OCI-LY1 (cell line): ENCODE results near the gene CFAP157.

Source experiments
- H2AFZ ChIP-seq: fragments of 200-600 bp; sonication (generic), shearing (Covaris generic); 2 replicates; pipeline ENCODE4 v1.6.0; 2014; ENCODE audit warnings: antibody characterized with exemption, mild to moderate bottlenecking, low read length
- H3F3A ChIP-seq: fragments of 200-600 bp; sonication (generic), shearing (Covaris generic); 2 replicates; pipeline ENCODE4 v1.6.0; 2014; ENCODE audit warnings: mild to moderate bottlenecking, antibody characterized with exemption, low read length, moderate library complexity; ENCODE audit not compliant: insufficient read depth
- H3K27ac ChIP-seq: fragments of 200-600 bp; sonication (generic); 2 replicates; pipeline ENCODE4 v1.5.1; 2014; ENCODE audit warnings: low read length, mixed run types, mild to moderate bottlenecking, low read depth; ENCODE audit not compliant: poor library complexity, severe bottlenecking
- H3K27me3 ChIP-seq: fragments of 200-600 bp; sonication (generic); 2 replicates; pipeline ENCODE4 v1.6.0; 2014; ENCODE audit warnings: antibody characterized with exemption, mild to moderate bottlenecking, low read length, moderate library complexity; ENCODE audit not compliant: insufficient read depth
- H3K36me3 ChIP-seq: fragments of 200-600 bp; sonication (generic); 2 replicates; pipeline ENCODE4 v1.6.1; 2014; ENCODE audit warnings: mild to moderate bottlenecking, antibody characterized with exemption, low read length, moderate library complexity, mixed read lengths; ENCODE audit not compliant: insufficient read depth
- H3K4me1 ChIP-seq: fragments of 200-600 bp; sonication (generic); 2 replicates; pipeline ENCODE4 v1.5.1; 2014; ENCODE audit warnings: mild to moderate bottlenecking, low read length, moderate library complexity; ENCODE audit not compliant: insufficient read depth, severe bottlenecking
- H3K4me2 ChIP-seq: fragments of 200-600 bp; sonication (generic), shearing (Covaris generic); 2 replicates; pipeline ENCODE4 v1.6.1; 2014; ENCODE audit warnings: low read length
- H3K4me3 ChIP-seq: fragments of 200-600 bp; sonication (generic); 2 replicates; pipeline ENCODE4 v1.5.1; 2014; ENCODE audit warnings: low read length, low read depth, mild to moderate bottlenecking, mixed read lengths; ENCODE audit not compliant: poor library complexity, severe bottlenecking
- H3K79me2 ChIP-seq: fragments of 200-600 bp; shearing (Covaris generic); 2 replicates; pipeline ENCODE4 v1.6.1; 2016; ENCODE audit warnings: mixed run types, low read length, mixed read lengths; ENCODE audit not compliant: insufficient read depth
- H3K9ac ChIP-seq: fragments of 200-600 bp; sonication (generic), shearing (Covaris generic); 2 replicates; pipeline ENCODE4 v1.6.1; 2014; ENCODE audit warnings: mild to moderate bottlenecking, low read length, mixed read lengths
- H3K9me2 ChIP-seq: fragments of 200-600 bp; sonication (generic), shearing (Covaris generic); 2 replicates; pipeline ENCODE4 v1.6.1; 2014; ENCODE audit warnings: low read depth, mild to moderate bottlenecking, low read length, mixed read lengths
- H3K9me3 ChIP-seq: fragments of 200-600 bp; shearing (Covaris generic); 2 replicates; pipeline ENCODE4 v1.6.1; 2014; ENCODE audit warnings: low read length, mixed read lengths
- H4K20me1 ChIP-seq: fragments of 200-600 bp; sonication (generic), shearing (Covaris generic); 2 replicates; pipeline ENCODE4 v1.6.0; 2016; ENCODE audit warnings: mild to moderate bottlenecking, low read length; ENCODE audit not compliant: insufficient read depth
- EZH2 ChIP-seq: fragments of 200-600 bp; sonication (generic), shearing (Covaris generic); IDR thresholded peaks from 2 replicates; pipeline ENCODE4 v1.8.0; 2017; ENCODE audit warnings: borderline replicate concordance, mixed run types, mild to moderate bottlenecking, antibody characterized with exemption, low read length, moderate library complexity, mixed read lengths
- TF ChIP-seq, protein P1 (sequence below): fragments of 200-600 bp; sonication (generic), shearing (Covaris generic); IDR thresholded peaks from 2 replicates; pipeline ENCODE4 v1.5.1; 2017; ENCODE audit warnings: mild to moderate bottlenecking, antibody characterized with exemption, low read length, moderate library complexity, mixed read lengths

The CFAP157 gene

DNA sequence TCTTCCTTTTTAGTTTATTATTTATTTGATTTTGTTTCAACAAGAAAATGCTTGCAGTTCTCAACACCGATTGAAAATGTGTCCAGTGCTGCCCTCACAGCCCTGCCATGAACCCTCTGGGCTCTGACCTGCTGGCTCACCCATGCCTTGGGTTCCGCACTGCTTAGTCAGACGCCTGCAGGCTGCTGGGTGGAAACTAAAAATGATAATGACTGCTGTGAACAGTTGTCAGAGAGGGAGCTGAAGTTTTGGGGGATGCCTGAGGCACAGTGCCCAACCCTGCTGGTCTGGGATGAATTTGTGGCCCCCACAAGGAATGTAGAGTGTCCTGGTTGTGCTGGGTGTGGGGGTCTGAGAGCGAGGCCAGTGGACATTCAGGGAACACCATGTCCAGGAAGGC lies 22.2 kb upstream of the CFAP157 start:
- Histone ChIP-seq H2AFZ (no peak overlapping the region), H3K27me3 (no peaks in the 10 kb centered on the region)

DNA sequence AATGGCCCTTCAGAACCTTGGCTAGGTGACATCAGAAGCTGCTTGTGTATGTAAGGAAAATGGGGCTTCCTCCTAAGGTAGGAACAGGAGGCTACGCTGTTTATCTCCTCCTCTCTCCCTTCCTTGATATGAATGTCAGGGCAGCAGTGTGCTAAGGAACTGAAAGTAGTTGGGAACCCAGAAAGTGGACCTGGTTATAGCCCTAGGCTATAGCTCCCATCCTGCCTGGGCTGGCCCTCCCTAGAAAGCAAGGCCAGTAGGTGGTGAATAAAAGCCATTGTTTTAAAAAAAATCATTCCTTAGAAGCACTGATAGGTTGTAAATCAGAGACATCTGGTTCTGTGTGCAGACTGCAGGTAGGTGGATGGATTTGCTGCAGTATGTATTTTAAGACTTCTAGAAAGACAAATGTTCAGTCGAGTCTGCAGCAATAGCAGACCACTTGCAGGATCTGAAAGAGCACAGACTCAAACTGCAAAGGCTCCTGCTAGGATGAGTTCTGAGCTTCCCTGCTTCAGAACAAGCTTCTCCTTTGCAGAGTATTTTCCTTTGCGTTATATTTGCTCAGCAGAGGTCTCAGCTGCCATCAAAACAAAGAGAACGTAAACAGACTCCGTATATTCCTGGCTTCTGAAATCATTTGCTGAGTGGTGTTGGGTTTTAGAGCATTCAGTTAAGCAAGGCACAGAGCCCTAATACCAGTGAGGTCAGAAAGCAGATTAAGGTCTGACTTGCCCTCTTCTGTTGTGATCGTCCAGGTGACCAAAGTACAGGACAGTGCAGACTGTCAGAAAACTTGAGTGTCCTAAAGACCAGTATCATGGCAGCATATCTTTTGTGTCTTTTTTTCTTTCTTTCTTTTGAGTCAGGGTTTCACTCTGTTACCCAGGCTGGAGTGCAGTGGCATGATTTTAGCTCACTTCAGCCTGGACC lies 20.1 kb upstream of the CFAP157 start:
- no peak overlapping the region for H3K27ac ChIP-seq

More for the DNA sequence above, 22.2 kb upstream of the CFAP157 start:
- TF ChIP-seq, protein P1, sequence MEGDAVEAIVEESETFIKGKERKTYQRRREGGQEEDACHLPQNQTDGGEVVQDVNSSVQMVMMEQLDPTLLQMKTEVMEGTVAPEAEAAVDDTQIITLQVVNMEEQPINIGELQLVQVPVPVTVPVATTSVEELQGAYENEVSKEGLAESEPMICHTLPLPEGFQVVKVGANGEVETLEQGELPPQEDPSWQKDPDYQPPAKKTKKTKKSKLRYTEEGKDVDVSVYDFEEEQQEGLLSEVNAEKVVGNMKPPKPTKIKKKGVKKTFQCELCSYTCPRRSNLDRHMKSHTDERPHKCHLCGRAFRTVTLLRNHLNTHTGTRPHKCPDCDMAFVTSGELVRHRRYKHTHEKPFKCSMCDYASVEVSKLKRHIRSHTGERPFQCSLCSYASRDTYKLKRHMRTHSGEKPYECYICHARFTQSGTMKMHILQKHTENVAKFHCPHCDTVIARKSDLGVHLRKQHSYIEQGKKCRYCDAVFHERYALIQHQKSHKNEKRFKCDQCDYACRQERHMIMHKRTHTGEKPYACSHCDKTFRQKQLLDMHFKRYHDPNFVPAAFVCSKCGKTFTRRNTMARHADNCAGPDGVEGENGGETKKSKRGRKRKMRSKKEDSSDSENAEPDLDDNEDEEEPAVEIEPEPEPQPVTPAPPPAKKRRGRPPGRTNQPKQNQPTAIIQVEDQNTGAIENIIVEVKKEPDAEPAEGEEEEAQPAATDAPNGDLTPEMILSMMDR: no peak
- TF ChIP-seq EZH2: no peak
- Histone ChIP-seq H3K9me2 (no peaks in the 10 kb centered on the region), H3K36me3 (no peaks in the 10 kb centered on the region), H4K20me1 (no peaks in the 10 kb centered on the region), H3K4me1 (no peaks in the 10 kb centered on the region), H3K9ac (no peak overlapping the region), H3K4me2 (no peak overlapping the region), H3K79me2 (no peaks in the 10 kb centered on the region), H3K4me3 (no peak overlapping the region), H3F3A (no peaks in the 10 kb centered on the region), H3K27ac (no peak overlapping the region), H3K9me3 (no peaks in the 10 kb centered on the region)

DNA sequence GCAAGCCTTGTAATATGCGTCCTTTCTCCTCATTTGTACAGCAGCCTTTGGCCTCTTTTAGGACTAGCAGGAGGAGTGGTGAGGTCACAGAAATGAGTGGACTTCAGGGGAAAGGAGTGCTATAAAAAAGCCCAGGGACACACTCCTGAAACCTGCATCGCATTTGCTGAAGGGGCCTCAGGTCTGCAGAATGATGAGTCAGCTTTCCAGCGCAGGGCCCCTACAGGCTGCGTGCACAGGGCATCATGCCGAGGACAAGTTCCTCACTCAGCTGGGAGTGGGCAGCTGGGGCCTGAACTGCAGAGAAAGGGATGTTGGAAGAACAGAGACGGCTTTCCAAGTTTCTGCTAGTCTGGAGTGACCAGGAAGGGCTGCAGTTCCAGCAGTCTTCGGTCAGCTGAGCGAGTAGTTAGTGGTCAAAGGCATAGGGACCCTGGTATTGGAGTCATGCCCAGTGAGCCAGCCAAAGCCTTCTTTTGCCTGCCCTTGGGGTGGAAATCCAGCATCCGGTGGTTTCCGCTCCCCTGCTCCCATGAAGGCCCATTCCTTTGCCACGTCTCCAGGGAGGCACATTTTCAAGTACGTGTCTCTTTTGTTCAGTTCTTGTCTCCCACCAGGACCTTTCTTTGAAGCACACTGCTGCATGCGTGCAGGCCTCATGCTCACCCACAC lies 17.3 kb upstream of the CFAP157 start:
- Histone ChIP-seq H3K36me3 (no peaks in the 10 kb centered on the region), H4K20me1 (no peaks in the 10 kb centered on the region), H3K27me3 (no peaks in the 10 kb centered on the region; the same call in none of the 2 replicates), H3K4me3 (no peak overlapping the region), H3K9me3 (no peaks in the 10 kb centered on the region), H2AFZ (no peak overlapping the region), H3K79me2 (no peaks in the 10 kb centered on the region), H3K27ac (no peak overlapping the region), H3K9me2 (no peaks in the 10 kb centered on the region), H3K9ac (no peak overlapping the region), H3K4me2 (no peak overlapping the region), H3F3A (no peaks in the 10 kb centered on the region), H3K4me1 (no peaks in the 10 kb centered on the region)
- TF ChIP-seq, protein P1: no peak
- no peak for TF ChIP-seq EZH2

More for the DNA sequence above, 20.1 kb upstream of the CFAP157 start:
- no peaks in the 10 kb centered on the region; the same call in 1 of the 2 replicates for H3K27me3 ChIP-seq
- no peaks in the 10 kb centered on the region for H3K79me2 ChIP-seq
- H3K4me3 ChIP-seq: no peak overlapping the region
- H3K9me3 ChIP-seq: no peaks in the 10 kb centered on the region
- no peak overlapping the region for H3K4me2 ChIP-seq
- H3K4me1 ChIP-seq: no peaks in the 10 kb centered on the region
- no peak for TF ChIP-seq EZH2
- TF ChIP-seq, protein P1: no peak
- H3K9ac ChIP-seq: no peak overlapping the region
- no peaks in the 10 kb centered on the region for H4K20me1 ChIP-seq
- H3K9me2 ChIP-seq: no peaks in the 10 kb centered on the region
- no peak overlapping the region for H2AFZ ChIP-seq
- no peaks in the 10 kb centered on the region for H3K36me3 ChIP-seq
- H3F3A ChIP-seq: no peaks in the 10 kb centered on the region
